Right atrium auricular region (tissue), 2 donors: ENCODE measurements around the gene MED16. TPM values are rescaled to one million over a fixed set of nuclear protein-coding genes. Genes with fewer than 3 reads are reported as not detected.
"Not testable (repeated sequence)": the region's sequence is repeated elsewhere in the genome, so short reads cannot be mapped to it uniquely, and the experiment has no call there.

Source experiments
- DNase-seq: peaks from one replicate; pipeline ENCODE4 v3.0.0-alpha.2; 2019; ENCODE audit warnings: low spot score
- H3K27ac ChIP-seq, 2 donors: fragments of 200-600 bp; sonication (generic); 1 replicate in 1 of 2; 2 replicates in 1 of 2; pipeline ENCODE4 v1.5.1; 2016 to 2019
- H3K27me3 ChIP-seq, 2 donors: fragments of 200-600 bp; sonication (generic); one replicate each; pipeline versions ENCODE4 v1.5.1 to v1.6.0; 2017 to 2019
- H3K36me3 ChIP-seq: fragments of 200-600 bp; sonication (generic); one replicate; pipeline ENCODE4 v1.5.1; 2016
- H3K4me1 ChIP-seq, 2 donors: fragments of 200-600 bp; sonication (generic); one replicate each; pipeline versions ENCODE4 v1.5.1 to v1.6.0; 2017 to 2019
- H3K4me3 ChIP-seq, 2 donors: fragments of 200-600 bp; sonication (generic); 1 replicate in 1 of 2; 2 replicates in 1 of 2; pipeline ENCODE4 v1.5.1; 2017 to 2019; ENCODE audit warnings: mild to moderate bottlenecking in 1 of 2, moderate library complexity in 1 of 2
- H3K9me3 ChIP-seq, 2 donors: fragments of 200-600 bp; sonication (generic); one replicate each; pipeline ENCODE4 v1.5.1; 2019
- CTCF ChIP-seq, 2 donors: fragments of 200-600 bp; sonication (generic); IDR thresholded peaks; one replicate each; pipeline ENCODE4 v1.5.1; 2019; ENCODE audit warnings: antibody characterized with exemption in 2 of 2
- total RNA-seq, 2 donors: library from RNA; depleted of rRNA; stranded (reverse); fragments of >200 nt; gene quantifications; one replicate each; pipeline ENCODE4 v1.1.0, GENCODE V29; 2016

The MED16 gene
- total RNA-seq, 2 donors from 2014 or later: 17.7 to 26.5 TPM

GRCh38 chr19:879711-880438 lies 13.1 kb downstream of the MED16 start:
- Histone ChIP-seq H3K27ac (no peak overlapping the region), H3K4me3 (no peak overlapping the region), H3K4me1 (no peaks in the 10 kb centered on the region), H3K36me3 (peaks cover 55% of the 10 kb centered on the region), H3K9me3 (no peaks in the 10 kb centered on the region), H3K27me3 (no peaks in the 10 kb centered on the region)
- no peak for DNase-seq
- no peak for TF ChIP-seq CTCF (IDR thresholded peaks at IDR 0.05)

GRCh38 chr19:878751-879561 lies 14.0 kb downstream of the MED16 start:
- peaks cover 55% of the 10 kb centered on the region for H3K36me3 ChIP-seq
- H3K9me3 ChIP-seq, H3K27ac ChIP-seq, H3K4me1 ChIP-seq, DNase-seq, H3K27me3 ChIP-seq, H3K4me3 ChIP-seq: not testable (repeated sequence)

GRCh38 chr19:877992-878660 lies 14.9 kb downstream of the MED16 start:
- DNase-seq, H3K27me3 ChIP-seq, H3K4me1 ChIP-seq, H3K4me3 ChIP-seq, H3K27ac ChIP-seq, H3K9me3 ChIP-seq: not testable (repeated sequence)
- peaks cover 62% of the 10 kb centered on the region for H3K36me3 ChIP-seq

GRCh38 chr19:876780-877314 lies 16.1 kb downstream of the MED16 start:
- Histone ChIP-seq H3K4me1 (peaks cover 0 to 5% of the 10 kb centered on the region in 2 donors), H3K27me3 (no peaks in the 10 kb centered on the region), H3K27ac (no peak overlapping the region), H3K9me3 (no peaks in the 10 kb centered on the region), H3K36me3 (peaks cover 52% of the 10 kb centered on the region), H3K4me3 (no peak overlapping the region)
- TF ChIP-seq CTCF (IDR thresholded peaks at IDR 0.05): no peak
- no peak for DNase-seq

- Histone ChIP-seq H3K4me3 (no peak overlapping the region), H3K36me3 (peaks cover 49% of the 10 kb centered on the region)
Measured at GRCh38 chr19:876089-876488, 16.9 kb downstream of the MED16 start.

More at GRCh38 chr19:876089-876488, 16.9 kb downstream of the MED16 start:
- no peak for TF ChIP-seq CTCF (IDR thresholded peaks at IDR 0.05)
- H3K27ac ChIP-seq: no peak overlapping the region
- no peaks in the 10 kb centered on the region for H3K9me3 ChIP-seq
- DNase-seq: no peak
- H3K27me3 ChIP-seq: no peaks in the 10 kb centered on the region
- peaks cover 0 to 5% of the 10 kb centered on the region in 2 donors for H3K4me1 ChIP-seq
